PC-9 (cell line): ENCODE data around the gene CRYBA1.

ENCODE experiments used
- EZH2 ChIP-seq: fragments of 200-600 bp; sonication (generic); IDR thresholded peaks from 2 replicates; pipeline ENCODE4 v1.8.0; 2017; ENCODE audit warnings: antibody characterized with exemption, low read depth
- TF ChIP-seq, protein P1 (sequence below): fragments of 200-600 bp; sonication (generic); conservative IDR thresholded peaks from 2 replicates; pipeline ENCODE4 v1.6.1; 2017; ENCODE audit warnings: mixed run types, antibody characterized with exemption, mild to moderate bottlenecking, moderate library complexity

DNA sequence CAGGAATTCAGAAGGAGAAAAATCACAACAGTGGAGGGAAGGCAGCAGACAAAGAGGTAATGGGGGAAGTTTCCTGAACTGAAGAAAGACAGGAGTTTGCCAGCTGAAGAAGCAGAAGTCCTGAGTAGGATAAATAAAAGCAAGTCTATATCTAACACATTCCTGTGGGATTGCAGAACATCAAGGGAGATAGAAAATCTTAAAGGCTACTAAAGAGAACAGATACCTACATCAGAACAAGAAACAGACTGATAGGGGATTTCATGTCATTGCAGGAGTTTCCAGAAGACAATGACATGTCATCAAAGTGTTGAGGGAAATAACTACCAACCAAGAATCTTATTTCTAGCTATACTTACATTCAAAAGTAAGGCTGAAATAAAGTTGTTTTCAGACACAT is 21.3 kb upstream of the CRYBA1 start:
- TF ChIP-seq, protein P1, sequence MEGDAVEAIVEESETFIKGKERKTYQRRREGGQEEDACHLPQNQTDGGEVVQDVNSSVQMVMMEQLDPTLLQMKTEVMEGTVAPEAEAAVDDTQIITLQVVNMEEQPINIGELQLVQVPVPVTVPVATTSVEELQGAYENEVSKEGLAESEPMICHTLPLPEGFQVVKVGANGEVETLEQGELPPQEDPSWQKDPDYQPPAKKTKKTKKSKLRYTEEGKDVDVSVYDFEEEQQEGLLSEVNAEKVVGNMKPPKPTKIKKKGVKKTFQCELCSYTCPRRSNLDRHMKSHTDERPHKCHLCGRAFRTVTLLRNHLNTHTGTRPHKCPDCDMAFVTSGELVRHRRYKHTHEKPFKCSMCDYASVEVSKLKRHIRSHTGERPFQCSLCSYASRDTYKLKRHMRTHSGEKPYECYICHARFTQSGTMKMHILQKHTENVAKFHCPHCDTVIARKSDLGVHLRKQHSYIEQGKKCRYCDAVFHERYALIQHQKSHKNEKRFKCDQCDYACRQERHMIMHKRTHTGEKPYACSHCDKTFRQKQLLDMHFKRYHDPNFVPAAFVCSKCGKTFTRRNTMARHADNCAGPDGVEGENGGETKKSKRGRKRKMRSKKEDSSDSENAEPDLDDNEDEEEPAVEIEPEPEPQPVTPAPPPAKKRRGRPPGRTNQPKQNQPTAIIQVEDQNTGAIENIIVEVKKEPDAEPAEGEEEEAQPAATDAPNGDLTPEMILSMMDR: no peak
- TF ChIP-seq EZH2: no peak
